Tibial nerve (tissue), 4 donors: Measurements from ENCODE around the gene EYS. TPM values are rescaled to one million over a fixed set of nuclear protein-coding genes. Genes with fewer than 3 reads are reported as not detected.

Source experiments
- DNase-seq, 2 donors: peaks; one replicate each; pipeline ENCODE4 v3.0.0-alpha.2; 2019; ENCODE audit warnings: low spot score in 2 of 2
- H3K27ac ChIP-seq, 4 donors: fragments of 200-600 bp; sonication (generic) in 3 of 4; one replicate each; pipeline ENCODE4 v1.5.1; 2017 to 2019; ENCODE audit warnings: mild to moderate bottlenecking in 1 of 4
- H3K27me3 ChIP-seq, 2 donors: fragments of 200-600 bp; sonication (generic) in 1 of 2; one replicate each; pipeline versions ENCODE4 v1.5.1 to v1.6.0; 2017 to 2019
- H3K36me3 ChIP-seq, 3 donors: fragments of 200-600 bp; sonication (generic); one replicate each; pipeline ENCODE4 v1.5.1; 2018 to 2019
- H3K4me1 ChIP-seq, 4 donors: fragments of 200-600 bp; sonication (generic) in 3 of 4; one replicate each; pipeline ENCODE4 v1.5.1; 2017 to 2019
- H3K4me3 ChIP-seq, 4 donors: fragments of 200-600 bp; sonication (generic) in 3 of 4; one replicate each; pipeline ENCODE4 v1.5.1; 2017 to 2019; ENCODE audit warnings: mild to moderate bottlenecking in 1 of 4, moderate library complexity in 1 of 4
- H3K9me3 ChIP-seq, 4 donors: fragments of 200-600 bp; sonication (generic) in 3 of 4; one replicate each; pipeline ENCODE4 v1.5.1; 2017 to 2019
- EP300 ChIP-seq, 2 donors: sonication (generic); formaldehyde crosslinking; IDR thresholded peaks; one replicate each; pipeline ENCODE4 v1.6.1; 2017; ENCODE audit warnings: antibody characterized with exemption in 2 of 2, mild to moderate bottlenecking in 1 of 2
- POLR2A ChIP-seq, 2 donors: fragments of 450-650 bp; IDR thresholded peaks; one replicate each; pipeline ENCODE4 v1.6.1; 2017; ENCODE audit warnings: antibody characterized with exemption in 2 of 2, mild to moderate bottlenecking in 2 of 2, moderate library complexity in 2 of 2
- WGBS, 2 donors: methylation state at CpG; one replicate each; pipeline ENCODE4 v1.1.5; 2018; 5-methylcytosine and 5-hydroxymethylcytosine counted together
- total RNA-seq, 4 donors: library from RNA; depleted of rRNA; stranded (reverse); fragments of >200 nt; gene quantifications; one replicate each; pipeline ENCODE4 v1.1.0, GENCODE V29; 2016
- TF ChIP-seq, protein P1 (sequence below), 5 experiments: fragments of 200-600 bp in 3 of 5; fragments of 450-650 bp in 2 of 5; sonication (generic) in 3 of 5; IDR thresholded peaks; one replicate each; pipeline ENCODE4 v1.5.1; 2016 to 2019; ENCODE audit warnings: antibody characterized with exemption in 5 of 5, mild to moderate bottlenecking in 3 of 5, moderate library complexity in 2 of 5

The EYS gene
- total RNA-seq, 4 donors from 2014 or later = under 0.01 to 4.5 (median 0.39) TPM; not detected in 1

DNA sequence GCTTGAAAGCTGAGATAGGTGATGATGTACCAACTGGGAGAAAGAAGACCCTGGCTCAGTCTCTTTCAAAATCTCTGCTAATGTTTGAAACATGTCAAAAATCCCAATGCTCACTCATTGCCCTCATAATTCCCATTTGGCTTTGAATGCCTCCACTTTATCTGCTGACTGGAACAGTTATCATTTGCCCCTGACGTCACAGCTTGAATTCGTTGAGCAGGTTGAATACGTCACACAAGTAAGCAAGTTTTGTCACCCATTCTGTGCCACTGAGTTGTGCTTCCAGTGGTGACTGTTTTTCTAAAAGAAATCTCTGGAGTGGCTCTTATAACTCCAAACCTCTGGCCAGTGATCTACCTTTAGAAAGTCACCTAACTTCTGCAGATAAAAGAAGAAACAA is 991.4 kb downstream of the EYS start:
- Histone ChIP-seq H3K4me1 (no peaks in the 10 kb centered on the region), H3K4me3 (no peak overlapping the region), H3K27me3 (no peaks in the 10 kb centered on the region), H3K36me3 (no peaks in the 10 kb centered on the region), H3K9me3 (no peaks in the 10 kb centered on the region), H3K27ac (no peak overlapping the region)
- no peak for DNase-seq
- TF ChIP-seq, protein P1, sequence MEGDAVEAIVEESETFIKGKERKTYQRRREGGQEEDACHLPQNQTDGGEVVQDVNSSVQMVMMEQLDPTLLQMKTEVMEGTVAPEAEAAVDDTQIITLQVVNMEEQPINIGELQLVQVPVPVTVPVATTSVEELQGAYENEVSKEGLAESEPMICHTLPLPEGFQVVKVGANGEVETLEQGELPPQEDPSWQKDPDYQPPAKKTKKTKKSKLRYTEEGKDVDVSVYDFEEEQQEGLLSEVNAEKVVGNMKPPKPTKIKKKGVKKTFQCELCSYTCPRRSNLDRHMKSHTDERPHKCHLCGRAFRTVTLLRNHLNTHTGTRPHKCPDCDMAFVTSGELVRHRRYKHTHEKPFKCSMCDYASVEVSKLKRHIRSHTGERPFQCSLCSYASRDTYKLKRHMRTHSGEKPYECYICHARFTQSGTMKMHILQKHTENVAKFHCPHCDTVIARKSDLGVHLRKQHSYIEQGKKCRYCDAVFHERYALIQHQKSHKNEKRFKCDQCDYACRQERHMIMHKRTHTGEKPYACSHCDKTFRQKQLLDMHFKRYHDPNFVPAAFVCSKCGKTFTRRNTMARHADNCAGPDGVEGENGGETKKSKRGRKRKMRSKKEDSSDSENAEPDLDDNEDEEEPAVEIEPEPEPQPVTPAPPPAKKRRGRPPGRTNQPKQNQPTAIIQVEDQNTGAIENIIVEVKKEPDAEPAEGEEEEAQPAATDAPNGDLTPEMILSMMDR (IDR thresholded peaks at IDR 0.05) = no peak
- TF ChIP-seq EP300 (IDR thresholded peaks at IDR 0.05) (no peak), POLR2A (IDR thresholded peaks at IDR 0.05) (no peak)
- WGBS, 2 donors = 92 to 97% methylated on average over 3 of the region's 3 CpGs

DNA sequence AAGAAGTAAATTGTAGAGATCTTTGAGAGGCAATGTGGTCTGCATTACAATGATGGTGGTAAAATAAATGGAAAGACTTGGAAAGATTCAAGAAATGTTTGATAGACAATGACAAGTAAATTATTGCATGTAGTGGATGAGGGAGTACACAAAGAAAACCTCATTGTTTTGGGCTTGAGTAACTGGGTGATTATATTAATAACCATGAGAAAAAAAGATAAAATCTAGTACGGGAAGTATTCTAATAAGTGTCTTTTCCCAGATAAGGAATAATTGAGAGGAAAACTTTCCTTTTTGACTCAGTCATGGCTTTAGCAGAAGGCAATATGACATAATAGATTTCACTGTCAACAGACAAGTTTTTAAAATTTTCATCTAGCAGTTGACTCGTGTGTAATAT is 993.0 kb downstream of the EYS start:
- no peak for TF ChIP-seq EP300 (IDR thresholded peaks at IDR 0.05)
- TF ChIP-seq, protein P1 (IDR thresholded peaks at IDR 0.05) = no peak
- TF ChIP-seq POLR2A (IDR thresholded peaks at IDR 0.05) = no peak
- H3K4me3 ChIP-seq = no peak overlapping the region
- H3K36me3 ChIP-seq = no peaks in the 10 kb centered on the region
- no peak overlapping the region for H3K27ac ChIP-seq
- DNase-seq = no peak
- H3K9me3 ChIP-seq = no peaks in the 10 kb centered on the region
- H3K27me3 ChIP-seq = no peaks in the 10 kb centered on the region
- H3K4me1 ChIP-seq = no peaks in the 10 kb centered on the region
- WGBS, 2 donors = 51% methylated on average over 2 of the region's 2 CpGs

DNA sequence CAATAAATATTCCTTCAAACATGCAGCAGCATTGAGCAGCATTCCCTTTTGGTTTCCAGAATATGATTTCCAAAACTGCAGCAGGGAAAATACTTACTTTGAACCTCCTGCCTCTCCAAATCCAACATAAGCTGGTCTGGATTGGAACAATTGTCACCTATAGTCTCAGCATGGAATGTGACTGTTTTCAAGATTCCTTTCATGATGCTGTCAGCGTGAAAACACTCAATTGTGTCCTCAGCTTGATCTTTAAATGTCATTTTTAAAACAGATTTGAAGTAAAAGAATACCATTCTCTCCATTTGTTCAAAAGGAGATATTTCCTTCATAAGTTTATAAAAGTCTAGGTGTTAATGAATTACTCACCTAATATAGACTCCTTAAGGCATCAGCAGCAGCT is 993.9 kb downstream of the EYS start:
- no peaks in the 10 kb centered on the region for H3K36me3 ChIP-seq
- no peak for TF ChIP-seq EP300 (IDR thresholded peaks at IDR 0.05)
- TF ChIP-seq, protein P1 (IDR thresholded peaks at IDR 0.05) = no peak
- no peak for TF ChIP-seq POLR2A (IDR thresholded peaks at IDR 0.05)
- 57 to 61% methylated on average over 1 of the region's 1 CpG for WGBS, 2 donors
- no peaks in the 10 kb centered on the region for H3K9me3 ChIP-seq
- DNase-seq = no peak
- H3K4me1 ChIP-seq = no peaks in the 10 kb centered on the region
- H3K27ac ChIP-seq = no peak overlapping the region
- H3K27me3 ChIP-seq = no peaks in the 10 kb centered on the region
- H3K4me3 ChIP-seq = no peak overlapping the region

DNA sequence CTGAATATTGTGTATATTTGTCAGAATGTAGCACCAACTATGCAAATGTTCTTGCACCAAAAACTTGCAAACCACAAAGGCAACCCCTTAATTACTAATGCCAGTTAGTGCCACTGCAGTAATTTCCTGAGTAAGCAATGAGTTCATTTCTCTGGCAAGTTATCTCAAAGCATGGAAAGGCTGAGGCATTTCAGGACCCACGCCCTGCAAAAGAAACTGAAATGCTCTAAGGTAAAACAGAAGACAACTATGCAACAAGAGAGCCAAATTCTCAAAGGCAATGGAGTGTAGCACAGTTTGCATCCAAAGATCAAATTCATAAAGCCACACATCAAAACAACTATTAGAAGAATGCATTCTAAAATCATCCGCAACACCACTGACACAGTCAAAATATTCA is 994.4 kb downstream of the EYS start:
- Histone ChIP-seq H3K27ac (no peak overlapping the region), H3K4me3 (no peak overlapping the region), H3K9me3 (no peaks in the 10 kb centered on the region), H3K4me1 (no peaks in the 10 kb centered on the region), H3K27me3 (no peaks in the 10 kb centered on the region), H3K36me3 (no peaks in the 10 kb centered on the region)
- TF ChIP-seq, protein P1 (IDR thresholded peaks at IDR 0.05) = no peak
- TF ChIP-seq EP300 (IDR thresholded peaks at IDR 0.05) (no peak), POLR2A (IDR thresholded peaks at IDR 0.05) (no peak)
- 33 to 34% methylated on average over 2 of the region's 2 CpGs for WGBS, 2 donors
- no peak for DNase-seq

DNA sequence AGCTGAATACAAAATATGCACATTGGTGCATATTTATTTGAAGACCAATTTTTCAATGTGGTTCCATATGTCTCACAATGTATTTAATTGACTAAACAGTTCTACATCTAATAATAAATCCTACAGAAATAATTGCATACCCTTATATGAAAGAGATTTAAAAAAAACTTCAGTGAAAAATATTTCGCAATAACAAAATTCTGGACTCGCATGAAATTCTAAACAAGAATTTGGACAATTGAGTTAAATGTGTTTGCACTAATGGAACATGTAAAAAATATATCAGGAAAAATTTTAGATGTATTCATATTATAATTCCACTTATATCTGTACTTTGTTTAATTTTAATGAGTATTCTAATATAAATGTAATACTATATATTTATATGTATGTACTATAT is 1003.1 kb downstream of the EYS start:
- Histone ChIP-seq H3K27me3 (no peaks in the 10 kb centered on the region), H3K27ac (no peak overlapping the region), H3K4me3 (no peak overlapping the region), H3K4me1 (no peaks in the 10 kb centered on the region), H3K9me3 (no peaks in the 10 kb centered on the region), H3K36me3 (no peaks in the 10 kb centered on the region)
- DNase-seq = no peak
- TF ChIP-seq, protein P1 (IDR thresholded peaks at IDR 0.05) = no peak
- WGBS, 2 donors = 47 to 49% methylated on average over 2 of the region's 2 CpGs
